ENCODE results near the gene A2M. TPM values are rescaled to one million over a fixed set of nuclear protein-coding genes. Genes with fewer than 3 reads are reported as not detected.

A2M gene
- total RNA-seq, 1 experiment from 2014 or later: not detected

- no peak overlapping the region for H3K9ac ChIP-seq (ENCODE audit: low read length)
- H3K27me3 ChIP-seq (ENCODE audit: low read length): no peaks in the 10 kb centered on the region
- H3K4me3 ChIP-seq (ENCODE audit: low read length): no peak overlapping the region
- no peaks in the 10 kb centered on the region for H3K79me2 ChIP-seq (ENCODE audit: low read length)
- H4K20me1 ChIP-seq (ENCODE audit: insufficient read depth, low read depth, low read length): no peaks in the 10 kb centered on the region; the same call in 1 of the 2 replicates
- H3K4me1 ChIP-seq (ENCODE audit: low read length): no peaks in the 10 kb centered on the region
- H3K4me2 ChIP-seq (ENCODE audit: low read depth, low read length, poor library complexity, severe bottlenecking): no peak overlapping the region
- H3K36me3 ChIP-seq (ENCODE audit: insufficient read depth, low read length): no peaks in the 10 kb centered on the region
- DNase-seq: no peak
- no peak overlapping the region for H3K27ac ChIP-seq (ENCODE audit: low read length)
- no peak overlapping the region for H2AFZ ChIP-seq (ENCODE audit: low read length)
- H3K9me3 ChIP-seq (ENCODE audit: low read length): no peaks in the 10 kb centered on the region
- H3K9me2 ChIP-seq (replicated peaks; ENCODE audit: insufficient read depth, low read length): no peaks in the 10 kb centered on the region
These were observed 39.0 kb downstream of the A2M start for GRCh38 chr12:9076733-9077132.

GRCh38 chr12:9075138-9075535, 40.6 kb downstream of the A2M start:
- DNase-seq: no peak
- Histone ChIP-seq H4K20me1 (ENCODE audit: insufficient read depth, low read depth, low read length) (no peaks in the 10 kb centered on the region; the same call in 1 of the 2 replicates), H3K4me2 (ENCODE audit: low read depth, low read length, poor library complexity, severe bottlenecking) (no peak overlapping the region), H3K27me3 (ENCODE audit: low read length) (no peaks in the 10 kb centered on the region), H3K79me2 (ENCODE audit: low read length) (no peaks in the 10 kb centered on the region), H3K36me3 (ENCODE audit: insufficient read depth, low read length) (no peaks in the 10 kb centered on the region), H3K4me3 (ENCODE audit: low read length) (no peak overlapping the region), H3K9me3 (ENCODE audit: low read length) (no peaks in the 10 kb centered on the region), H3K4me1 (ENCODE audit: low read length) (no peaks in the 10 kb centered on the region), H3K9me2 (replicated peaks; ENCODE audit: insufficient read depth, low read length) (no peaks in the 10 kb centered on the region), H3K27ac (ENCODE audit: low read length) (no peak overlapping the region), H2AFZ (ENCODE audit: low read length) (no peak overlapping the region), H3K9ac (ENCODE audit: low read length) (no peak overlapping the region)

GRCh38 chr12:9074484-9075137, 41.1 kb downstream of the A2M start:
- no peaks in the 10 kb centered on the region for H3K36me3 ChIP-seq (ENCODE audit: insufficient read depth, low read length)
- no peak for DNase-seq
- no peak overlapping the region for H3K27ac ChIP-seq (ENCODE audit: low read length)
- no peaks in the 10 kb centered on the region; the same call in 1 of the 2 replicates for H4K20me1 ChIP-seq (ENCODE audit: insufficient read depth, low read depth, low read length)
- no peaks in the 10 kb centered on the region for H3K9me2 ChIP-seq (replicated peaks; ENCODE audit: insufficient read depth, low read length)
- no peak overlapping the region for H3K4me3 ChIP-seq (ENCODE audit: low read length)
- H3K9ac ChIP-seq (ENCODE audit: low read length): no peak overlapping the region
- H3K27me3 ChIP-seq (ENCODE audit: low read length): no peaks in the 10 kb centered on the region
- H2AFZ ChIP-seq (ENCODE audit: low read length): no peak overlapping the region
- H3K9me3 ChIP-seq (ENCODE audit: low read length): no peaks in the 10 kb centered on the region
- H3K79me2 ChIP-seq (ENCODE audit: low read length): no peaks in the 10 kb centered on the region
- no peaks in the 10 kb centered on the region for H3K4me1 ChIP-seq (ENCODE audit: low read length)
- no peak overlapping the region for H3K4me2 ChIP-seq (ENCODE audit: low read depth, low read length, poor library complexity, severe bottlenecking)

GRCh38 chr12:9073076-9073475, 42.6 kb downstream of the A2M start:
- Histone ChIP-seq H3K9me3 (ENCODE audit: low read length) (no peaks in the 10 kb centered on the region), H3K4me1 (ENCODE audit: low read length) (no peaks in the 10 kb centered on the region), H3K27ac (ENCODE audit: low read length) (no peak overlapping the region), H2AFZ (ENCODE audit: low read length) (no peak overlapping the region), H3K9ac (ENCODE audit: low read length) (no peak overlapping the region), H3K4me3 (ENCODE audit: low read length) (no peak overlapping the region), H3K9me2 (replicated peaks; ENCODE audit: insufficient read depth, low read length) (no peaks in the 10 kb centered on the region), H3K27me3 (ENCODE audit: low read length) (no peaks in the 10 kb centered on the region), H3K4me2 (ENCODE audit: low read depth, low read length, poor library complexity, severe bottlenecking) (no peak overlapping the region), H4K20me1 (ENCODE audit: insufficient read depth, low read depth, low read length) (no peaks in the 10 kb centered on the region), H3K36me3 (ENCODE audit: insufficient read depth, low read length) (no peaks in the 10 kb centered on the region), H3K79me2 (ENCODE audit: low read length) (no peaks in the 10 kb centered on the region)
- DNase-seq: no peak

GRCh38 chr12:9072481-9073038, 43.2 kb downstream of the A2M start:
- DNase-seq: no peak
- Histone ChIP-seq H3K36me3 (ENCODE audit: insufficient read depth, low read length) (no peaks in the 10 kb centered on the region), H3K27ac (ENCODE audit: low read length) (no peak overlapping the region), H3K9me2 (replicated peaks; ENCODE audit: insufficient read depth, low read length) (no peaks in the 10 kb centered on the region), H4K20me1 (ENCODE audit: insufficient read depth, low read depth, low read length) (no peaks in the 10 kb centered on the region), H3K9me3 (ENCODE audit: low read length) (no peaks in the 10 kb centered on the region), H3K4me1 (ENCODE audit: low read length) (no peaks in the 10 kb centered on the region), H3K4me2 (ENCODE audit: low read depth, low read length, poor library complexity, severe bottlenecking) (no peak overlapping the region), H2AFZ (ENCODE audit: low read length) (no peak overlapping the region), H3K9ac (ENCODE audit: low read length) (no peak overlapping the region), H3K4me3 (ENCODE audit: low read length) (no peak overlapping the region), H3K27me3 (ENCODE audit: low read length) (no peaks in the 10 kb centered on the region), H3K79me2 (ENCODE audit: low read length) (no peaks in the 10 kb centered on the region)

- DNase-seq: no peak
These were observed 43.8 kb downstream of the A2M start for GRCh38 chr12:9071969-9072368.

GRCh38 chr12:9071518-9071917, 44.2 kb downstream of the A2M start:
- H3K4me2 ChIP-seq (ENCODE audit: low read depth, low read length, poor library complexity, severe bottlenecking): no peak overlapping the region
- H3K79me2 ChIP-seq (ENCODE audit: low read length): no peaks in the 10 kb centered on the region
- H3K9ac ChIP-seq (ENCODE audit: low read length): no peak overlapping the region
- no peaks in the 10 kb centered on the region for H3K9me2 ChIP-seq (replicated peaks; ENCODE audit: insufficient read depth, low read length)
- no peak overlapping the region for H3K27ac ChIP-seq (ENCODE audit: low read length)
- H3K36me3 ChIP-seq (ENCODE audit: insufficient read depth, low read length): no peaks in the 10 kb centered on the region
- H3K4me1 ChIP-seq (ENCODE audit: low read length): no peaks in the 10 kb centered on the region
- no peak overlapping the region for H2AFZ ChIP-seq (ENCODE audit: low read length)
- DNase-seq: no peak
- no peaks in the 10 kb centered on the region for H4K20me1 ChIP-seq (ENCODE audit: insufficient read depth, low read depth, low read length)
- no peaks in the 10 kb centered on the region for H3K27me3 ChIP-seq (ENCODE audit: low read length)
- H3K4me3 ChIP-seq (ENCODE audit: low read length): no peak overlapping the region
- H3K9me3 ChIP-seq (ENCODE audit: low read length): no peaks in the 10 kb centered on the region

More at GRCh38 chr12:9071969-9072368, 43.8 kb downstream of the A2M start:
- no peaks in the 10 kb centered on the region for H3K9me2 ChIP-seq (replicated peaks; ENCODE audit: insufficient read depth, low read length)
- H3K9me3 ChIP-seq (ENCODE audit: low read length): no peaks in the 10 kb centered on the region
- H3K4me3 ChIP-seq (ENCODE audit: low read length): no peak overlapping the region
- no peak overlapping the region for H3K9ac ChIP-seq (ENCODE audit: low read length)
- no peak overlapping the region for H3K4me2 ChIP-seq (ENCODE audit: low read depth, low read length, poor library complexity, severe bottlenecking)
- H3K36me3 ChIP-seq (ENCODE audit: insufficient read depth, low read length): no peaks in the 10 kb centered on the region
- H2AFZ ChIP-seq (ENCODE audit: low read length): no peak overlapping the region
- H3K27ac ChIP-seq (ENCODE audit: low read length): no peak overlapping the region
- H3K79me2 ChIP-seq (ENCODE audit: low read length): no peaks in the 10 kb centered on the region
- H3K4me1 ChIP-seq (ENCODE audit: low read length): no peaks in the 10 kb centered on the region
- no peaks in the 10 kb centered on the region for H3K27me3 ChIP-seq (ENCODE audit: low read length)
- no peaks in the 10 kb centered on the region for H4K20me1 ChIP-seq (ENCODE audit: insufficient read depth, low read depth, low read length)

GRCh38 chr12:9070351-9070750, 45.4 kb downstream of the A2M start:
- Histone ChIP-seq H3K4me2 (ENCODE audit: low read depth, low read length, poor library complexity, severe bottlenecking) (no peak overlapping the region), H2AFZ (ENCODE audit: low read length) (no peak overlapping the region), H3K4me1 (ENCODE audit: low read length) (no peaks in the 10 kb centered on the region), H3K4me3 (ENCODE audit: low read length) (no peak overlapping the region), H3K9me3 (ENCODE audit: low read length) (no peaks in the 10 kb centered on the region), H3K27ac (ENCODE audit: low read length) (no peak overlapping the region), H3K9me2 (replicated peaks; ENCODE audit: insufficient read depth, low read length) (no peaks in the 10 kb centered on the region), H3K36me3 (ENCODE audit: insufficient read depth, low read length) (no peaks in the 10 kb centered on the region), H4K20me1 (ENCODE audit: insufficient read depth, low read depth, low read length) (no peaks in the 10 kb centered on the region), H3K79me2 (ENCODE audit: low read length) (no peaks in the 10 kb centered on the region), H3K27me3 (ENCODE audit: low read length) (no peaks in the 10 kb centered on the region), H3K9ac (ENCODE audit: low read length) (no peak overlapping the region)
- no peak for DNase-seq

All from Karpas-422 (cell line).